DMS114 treated with DMSO at 0.1 percent for 48 hours (cell line): ENCODE measurements around the gene IGFN1.
"Not testable (repeated sequence)": the region's sequence is repeated elsewhere in the genome, so short reads cannot be mapped to it uniquely, and the experiment has no call there.

Experiments used
- DNase-seq: peaks from one replicate; lab custom pipeline; 2025; ENCODE audit not compliant: unreplicated experiment; lab: John Stamatoyannopoulos, UW

IGFN1 gene

GRCh38 chr1:201239646-201240045 is 49.0 kb downstream of the IGFN1 start:
- not testable (repeated sequence) for DNase-seq

- DNase-seq, result no peak
Observed at GRCh38 chr1:201240171-201240570, 49.5 kb downstream of the IGFN1 start.

GRCh38 chr1:201241736-201242135 is 51.1 kb downstream of the IGFN1 start:
- DNase-seq, result no peak

GRCh38 chr1:201245082-201245481 is 54.5 kb downstream of the IGFN1 start:
- no peak for DNase-seq

GRCh38 chr1:201248721-201249559 is 58.3 kb downstream of the IGFN1 start:
- no peak for DNase-seq

- no peak for DNase-seq
Observed at GRCh38 chr1:201250326-201251011, 59.8 kb downstream of the IGFN1 start.

- no peak for DNase-seq
Observed at GRCh38 chr1:201251411-201251810, 60.8 kb downstream of the IGFN1 start.

GRCh38 chr1:201251851-201252430 is 61.3 kb downstream of the IGFN1 start:
- no peak for DNase-seq

- no peak for DNase-seq
Observed at GRCh38 chr1:201252944-201253371, 62.3 kb downstream of the IGFN1 start.

GRCh38 chr1:201253411-201253810 is 62.8 kb downstream of the IGFN1 start:
- DNase-seq, result no peak

GRCh38 chr1:201253906-201254624 is 63.4 kb downstream of the IGFN1 start:
- DNase-seq, result no peak

- no peak for DNase-seq
Observed at GRCh38 chr1:201254625-201255478, 64.2 kb downstream of the IGFN1 start.

GRCh38 chr1:201255479-201256362 is 65.1 kb downstream of the IGFN1 start:
- no peak for DNase-seq

- not testable (repeated sequence) for DNase-seq
Observed at GRCh38 chr1:201258132-201258531, 67.5 kb downstream of the IGFN1 start.

GRCh38 chr1:201258763-201259230 is 68.2 kb downstream of the IGFN1 start:
- no peak for DNase-seq

GRCh38 chr1:201259476-201260235 is 69.0 kb downstream of the IGFN1 start:
- DNase-seq, result no peak

GRCh38 chr1:201260236-201260590 is 69.6 kb downstream of the IGFN1 start:
- DNase-seq, result no peak

- DNase-seq, result no peak
Observed at GRCh38 chr1:201260648-201261311, 70.2 kb downstream of the IGFN1 start.
